ENCODE measurements around the gene COPG2. TPM values are rescaled to one million over a fixed set of nuclear protein-coding genes. Genes with fewer than 3 reads are reported as not detected.
A peak's percentile ranks its signal among the peaks of the same experiment; 100 is the strongest.
"Not testable (repeated sequence)": the region's sequence is repeated elsewhere in the genome, so short reads cannot be mapped to it uniquely, and the experiment has no call there.

COPG2 gene
- total RNA-seq, 1 donor from 2014 or later = 16.0 TPM

DNA sequence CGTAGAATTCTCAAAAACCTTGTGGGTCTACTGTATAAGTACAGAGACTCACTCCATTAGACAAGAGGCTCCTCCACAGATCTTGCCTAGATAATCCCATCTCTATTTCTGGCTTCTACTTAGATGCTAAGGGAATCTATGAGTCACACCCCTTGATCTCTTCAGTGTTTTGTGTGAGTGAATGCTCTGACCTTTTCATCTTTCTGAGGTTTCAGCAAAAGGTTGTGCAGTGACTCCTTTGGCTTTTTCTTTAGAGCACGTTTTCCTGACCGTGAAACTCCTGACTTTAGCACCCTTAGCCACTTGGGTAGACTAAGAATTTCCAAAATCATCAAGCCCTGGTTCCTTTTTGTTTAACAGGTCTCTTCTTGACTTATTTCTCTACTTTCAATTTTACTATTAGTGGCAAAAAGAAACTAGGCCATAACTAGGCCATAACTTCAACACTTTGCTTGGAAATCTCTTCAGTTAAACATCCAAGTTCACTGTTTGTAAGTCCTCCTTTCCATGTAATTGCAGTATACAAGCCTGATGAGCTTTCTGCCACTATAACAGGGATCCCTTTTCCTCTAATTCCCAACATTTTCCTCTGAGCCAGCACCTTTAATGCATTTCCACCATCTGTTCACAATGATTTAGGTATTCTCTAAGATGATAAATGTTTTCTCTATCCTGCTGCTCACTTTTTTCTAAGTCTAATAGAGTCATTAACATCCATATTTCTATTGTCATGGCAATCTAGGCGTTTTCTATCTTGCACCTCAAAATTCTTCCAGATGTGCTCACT, 19.4 kb downstream of the COPG2 start:
- peak; percentile 11 for DNase-seq

DNA sequence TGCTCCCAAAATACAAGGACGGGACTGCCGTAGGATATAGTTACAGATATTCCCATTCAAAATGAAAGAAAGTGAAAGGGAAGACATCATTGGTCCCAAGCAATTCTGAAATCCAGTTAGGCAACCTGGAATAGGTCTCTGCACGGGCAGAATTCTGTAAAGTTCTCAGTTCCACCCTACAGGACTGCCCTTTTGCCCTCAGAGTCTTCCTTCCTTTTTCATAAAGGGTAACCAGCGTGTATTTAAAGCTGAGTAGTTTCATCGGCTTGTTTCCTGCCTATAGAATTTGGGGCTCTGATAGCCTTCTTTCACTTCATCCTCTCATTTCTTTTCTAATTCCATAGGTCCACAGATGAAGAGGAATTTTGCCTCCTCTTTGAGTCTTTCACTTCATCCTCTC, 20.0 kb downstream of the COPG2 start:
- no peak for DNase-seq

DNA sequence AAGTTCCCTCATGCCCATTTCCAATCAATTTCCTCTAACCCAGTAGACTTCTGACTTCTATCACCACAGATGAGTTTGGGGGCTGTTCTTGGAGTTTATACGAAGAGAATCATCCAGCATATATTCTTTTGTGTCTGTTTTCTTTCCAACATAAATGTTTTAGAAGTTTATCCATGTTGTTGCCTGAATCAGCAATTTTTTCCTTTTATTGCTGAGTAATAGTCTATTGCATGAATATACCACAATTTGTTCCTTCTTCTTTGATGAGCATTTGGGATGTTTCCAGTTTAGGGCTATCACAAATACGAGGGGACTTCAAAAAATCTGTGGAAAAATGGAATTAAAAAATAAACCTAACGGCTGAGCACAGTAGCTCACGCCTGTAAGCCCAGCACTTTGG, 26.2 kb downstream of the COPG2 start:
- DNase-seq = no peak

DNA sequence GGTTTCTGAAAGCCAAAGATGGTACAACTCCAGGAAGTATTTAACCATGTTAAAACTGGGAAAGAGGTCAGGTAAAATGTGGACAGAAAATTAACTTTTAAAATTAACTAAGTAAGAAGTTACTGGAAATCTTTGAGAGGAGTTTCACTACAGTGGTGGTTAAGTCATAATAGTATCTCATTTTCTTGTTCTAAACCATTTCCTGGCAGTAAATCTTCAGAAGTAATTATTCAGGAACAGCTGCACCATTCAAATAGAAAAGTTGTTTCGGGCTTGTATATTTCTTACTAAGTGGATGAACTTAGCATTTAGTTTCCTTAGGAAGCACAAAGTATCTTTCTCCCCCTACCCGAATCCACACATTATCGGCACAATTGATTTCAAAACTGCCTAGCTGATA, 27.1 kb downstream of the COPG2 start:
- DNase-seq = no peak

DNA sequence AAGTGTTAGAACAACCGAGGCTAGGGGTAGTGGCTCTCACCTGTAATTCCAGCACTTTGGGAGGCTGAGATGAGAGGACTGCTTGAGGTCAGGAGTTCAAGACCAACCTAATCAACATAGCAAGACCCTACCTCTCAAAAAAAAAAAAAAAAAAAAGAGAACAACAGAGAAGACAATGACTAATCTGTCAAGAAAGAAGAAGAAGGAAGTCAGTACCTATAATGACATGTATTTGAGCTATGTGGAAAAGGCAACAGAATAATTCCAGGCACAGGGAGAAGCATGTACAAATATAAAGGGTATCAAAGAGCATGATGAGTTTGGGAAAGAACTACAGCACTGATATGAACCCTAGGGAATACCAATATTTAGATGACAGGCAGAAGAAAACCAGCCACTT, 27.5 kb downstream of the COPG2 start:
- no peak for DNase-seq

DNA sequence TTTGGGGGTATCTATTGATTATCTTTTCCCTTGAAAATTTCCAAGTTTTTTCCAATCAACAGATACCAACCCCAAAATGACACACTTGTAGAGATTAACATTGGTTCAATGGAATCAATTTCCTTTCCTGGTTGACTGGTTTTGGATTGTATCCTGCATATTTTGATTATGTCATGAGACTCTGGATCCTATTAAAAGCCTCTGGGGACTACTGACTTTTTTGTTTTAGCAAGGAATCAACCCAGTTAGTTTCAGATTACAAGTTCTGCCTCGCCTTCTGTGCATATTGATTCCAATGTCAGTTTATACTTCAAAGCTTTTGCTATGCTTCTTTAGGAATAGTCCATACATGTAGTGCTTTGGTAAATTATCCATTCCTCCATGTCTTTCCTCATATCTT, 29.2 kb downstream of the COPG2 start:
- no peak for DNase-seq

DNA sequence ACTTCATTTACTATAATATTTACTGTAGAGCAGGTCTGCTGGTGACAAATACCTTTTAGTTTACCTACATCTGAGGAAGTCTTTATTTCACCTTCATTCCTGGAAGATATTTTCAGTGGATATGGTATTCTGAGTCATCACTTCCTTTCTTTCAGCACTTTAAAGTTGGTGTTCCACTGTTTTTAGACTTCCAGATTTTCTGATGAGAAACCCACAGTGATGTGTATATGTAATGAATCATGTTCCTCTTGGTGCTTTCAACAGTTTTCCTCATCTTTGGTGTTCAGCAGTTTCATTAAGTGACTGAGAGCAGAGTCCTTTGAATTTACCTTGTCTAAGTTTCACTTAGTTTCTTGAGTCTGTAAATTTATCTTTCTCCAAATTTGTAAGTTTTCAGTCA, 36.4 kb downstream of the COPG2 start:
- DNase-seq = peak; percentile 56

DNA sequence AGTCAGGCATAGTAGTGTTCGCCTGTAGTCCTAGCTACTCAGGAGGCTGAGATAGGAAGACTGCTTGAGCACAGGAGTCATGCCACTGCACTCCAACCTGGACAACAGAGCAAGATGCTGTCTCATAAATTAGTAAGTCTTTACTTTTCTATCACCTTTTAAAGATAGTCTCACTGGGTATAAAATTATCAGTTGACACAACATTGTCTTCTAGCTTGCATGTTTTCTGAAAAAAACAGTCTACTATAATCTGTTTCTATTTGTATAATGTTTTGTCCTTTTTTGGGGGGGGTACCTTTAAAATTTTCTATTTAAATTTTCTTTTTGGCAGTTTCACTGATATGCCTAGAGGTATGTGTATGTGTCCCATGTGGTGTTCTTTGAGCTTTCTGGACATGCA, 39.6 kb downstream of the COPG2 start:
- DNase-seq = no peak

DNA sequence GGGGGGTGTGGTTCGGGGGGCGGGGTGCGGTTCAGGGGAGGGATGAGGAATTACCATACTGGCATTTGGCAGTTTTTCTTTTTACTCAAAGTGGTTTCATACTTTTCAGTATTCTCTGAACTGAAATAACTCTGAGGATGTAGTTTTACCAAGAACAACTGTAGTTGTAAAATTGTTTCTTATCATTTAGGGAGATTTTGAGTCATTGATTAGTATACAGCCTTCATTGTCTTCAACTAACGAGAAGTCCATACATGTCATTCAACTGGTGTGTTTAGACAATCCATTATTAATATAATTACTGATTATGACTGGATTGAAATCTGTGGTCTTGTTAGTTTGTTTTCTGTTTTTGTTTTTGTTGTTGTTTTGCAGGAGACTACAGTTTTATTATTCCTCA, 40.8 kb downstream of the COPG2 start:
- DNase-seq = no peak

DNA sequence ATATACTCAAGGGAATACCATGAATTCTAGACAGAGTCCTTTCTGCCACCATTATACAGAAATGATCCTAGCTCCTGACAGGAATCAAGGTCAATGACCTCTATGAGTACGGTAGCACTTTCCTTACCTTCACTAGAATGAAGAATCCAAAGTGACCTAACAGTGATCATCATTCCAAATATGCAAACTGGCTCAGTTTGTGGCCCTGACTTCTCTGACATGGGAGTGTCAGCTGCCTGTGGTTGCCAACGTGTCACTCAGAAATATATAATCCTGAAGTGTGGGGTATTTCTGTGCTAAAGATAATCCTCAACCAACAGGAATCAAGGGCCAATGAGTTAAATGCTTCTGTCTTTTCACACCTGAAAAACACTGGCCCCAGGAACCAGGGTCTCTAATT, 45.7 kb downstream of the COPG2 start:
- DNase-seq = no peak

DNA sequence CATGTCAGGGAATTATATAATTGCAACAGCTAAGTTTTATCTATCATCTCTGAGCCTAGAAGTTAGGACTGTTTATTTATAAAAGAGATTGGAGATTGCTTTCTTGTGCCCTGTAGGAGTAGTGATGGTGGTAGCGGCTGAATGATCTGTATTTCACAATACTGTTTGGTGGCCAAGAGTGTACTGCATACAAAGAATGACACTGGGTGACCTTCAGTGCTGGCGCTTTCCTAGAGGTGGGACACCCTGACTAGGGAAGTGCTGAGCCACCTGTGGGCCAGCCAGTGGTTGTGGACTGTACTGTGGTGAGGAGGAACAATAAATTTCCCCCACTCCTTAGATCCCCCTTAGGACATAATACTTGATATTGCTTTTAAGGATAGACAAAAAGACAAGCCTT, 53.0 kb downstream of the COPG2 start:
- DNase-seq = no peak

DNA sequence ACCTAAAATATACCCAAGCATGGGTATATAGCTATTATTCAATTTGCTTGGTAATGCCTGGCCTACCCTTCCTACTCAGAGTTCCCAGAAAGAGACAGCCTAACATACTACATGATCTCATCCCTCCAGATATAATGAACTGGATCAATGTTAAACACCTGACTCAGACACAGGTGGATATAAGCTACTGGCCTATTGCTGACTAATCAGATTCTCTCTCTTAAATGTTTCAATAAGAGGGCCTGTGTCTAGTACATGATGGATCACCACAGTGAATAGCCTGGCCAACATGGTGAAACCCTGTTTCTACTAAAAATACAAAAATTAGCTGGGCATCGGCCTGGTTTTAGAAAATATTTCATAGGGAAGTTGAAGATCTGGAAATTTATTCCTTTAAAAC, 54.1 kb downstream of the COPG2 start:
- DNase-seq = no peak

DNA sequence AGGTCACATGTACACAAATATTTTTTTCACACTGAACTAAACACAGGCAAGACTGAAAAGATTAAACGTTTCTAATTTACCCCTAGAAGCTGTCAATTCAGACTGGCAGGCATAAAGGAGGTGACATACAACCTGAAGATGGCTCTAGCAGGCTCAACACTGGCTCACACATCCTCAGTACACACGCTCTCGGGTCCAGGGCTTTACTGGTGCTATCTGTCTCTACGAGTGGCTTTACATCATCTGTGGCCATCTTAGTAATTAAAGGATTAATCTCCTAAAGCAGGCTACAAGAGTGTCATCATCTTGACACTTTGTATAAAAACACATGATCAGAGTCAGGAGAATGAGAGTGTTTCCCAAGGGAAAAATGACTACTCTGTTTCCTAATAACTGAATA, 57.3 kb downstream of the COPG2 start:
- no peak for DNase-seq

DNA sequence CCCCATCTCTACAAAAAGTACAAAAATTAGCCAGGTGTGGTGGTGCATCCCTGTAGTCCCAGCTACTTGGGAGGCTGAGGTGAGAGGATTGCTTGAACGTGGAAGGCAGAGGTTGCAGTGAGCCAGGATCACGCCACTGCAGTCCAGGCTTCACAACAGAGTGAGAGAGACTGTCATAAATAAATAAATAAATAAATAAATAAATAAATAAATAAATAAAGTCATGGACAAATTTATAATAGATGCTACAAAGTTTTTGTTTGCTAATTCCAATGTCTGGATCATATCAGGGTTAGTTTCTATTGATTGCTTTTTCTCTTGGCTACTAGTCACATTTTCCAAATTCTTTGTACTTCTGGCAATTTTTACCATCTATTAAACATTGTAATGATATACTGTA, 61.5 kb downstream of the COPG2 start:
- not testable (repeated sequence) for DNase-seq

DNA sequence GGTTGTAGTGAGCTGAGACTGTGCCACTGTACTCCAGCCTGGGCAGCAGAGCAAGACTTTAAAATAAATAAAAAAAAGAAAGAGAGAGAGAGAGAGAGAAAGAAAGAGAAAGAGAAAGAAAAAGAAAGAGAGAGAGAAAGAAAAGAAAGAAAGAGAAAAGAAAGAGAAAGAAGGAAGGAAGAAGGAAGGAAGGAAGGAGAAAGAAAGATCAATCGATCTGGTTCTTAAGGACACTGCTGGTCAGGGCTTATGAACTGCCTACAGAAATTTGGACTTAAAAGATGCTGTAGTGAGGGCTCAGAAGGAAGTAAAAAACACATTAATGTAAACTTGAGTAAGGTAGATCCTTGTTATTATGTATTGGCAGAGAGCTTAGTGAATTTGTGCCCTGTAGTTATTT, 62.4 kb downstream of the COPG2 start:
- no peak for DNase-seq

DNA sequence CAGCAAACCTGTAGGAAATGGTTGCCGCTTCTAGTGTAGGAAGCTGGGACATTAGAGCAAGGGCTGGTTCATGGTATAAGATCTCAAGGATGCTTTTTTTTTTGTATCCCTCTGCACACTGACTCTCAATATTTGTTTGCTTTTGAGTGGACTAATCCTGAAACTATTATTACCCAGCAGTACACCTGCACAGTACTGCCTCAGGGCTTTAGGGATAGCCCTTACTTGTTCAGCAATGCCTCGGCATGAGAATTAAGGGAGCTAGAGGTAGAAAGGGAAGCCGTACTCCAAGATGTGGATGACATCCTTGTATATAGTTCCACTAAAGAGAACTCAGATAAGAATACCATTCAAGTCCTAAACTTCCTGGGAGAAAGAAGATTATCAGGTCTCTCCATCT, 70.5 kb downstream of the COPG2 start:
- DNase-seq = no peak

DNA sequence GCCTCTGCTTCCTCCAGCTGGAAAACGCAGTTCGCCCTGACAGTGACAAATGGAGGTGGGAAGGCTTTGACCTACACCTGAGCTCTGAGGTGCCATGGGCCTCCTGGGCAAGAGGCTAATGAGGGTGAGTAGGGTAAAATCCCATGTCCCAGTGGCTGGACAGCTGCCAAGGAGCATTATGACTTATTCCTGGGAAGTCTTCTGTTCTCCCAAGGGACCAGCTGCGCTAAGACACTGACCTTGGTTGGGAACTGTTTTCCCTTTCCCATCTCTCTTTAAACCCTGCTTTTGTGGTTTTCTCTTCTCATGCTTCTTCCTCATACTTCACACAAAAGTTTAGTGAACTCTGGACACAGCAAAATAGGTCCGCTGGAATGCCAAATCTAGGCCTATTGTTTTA, 72.6 kb downstream of the COPG2 start:
- no peak for DNase-seq

DNA sequence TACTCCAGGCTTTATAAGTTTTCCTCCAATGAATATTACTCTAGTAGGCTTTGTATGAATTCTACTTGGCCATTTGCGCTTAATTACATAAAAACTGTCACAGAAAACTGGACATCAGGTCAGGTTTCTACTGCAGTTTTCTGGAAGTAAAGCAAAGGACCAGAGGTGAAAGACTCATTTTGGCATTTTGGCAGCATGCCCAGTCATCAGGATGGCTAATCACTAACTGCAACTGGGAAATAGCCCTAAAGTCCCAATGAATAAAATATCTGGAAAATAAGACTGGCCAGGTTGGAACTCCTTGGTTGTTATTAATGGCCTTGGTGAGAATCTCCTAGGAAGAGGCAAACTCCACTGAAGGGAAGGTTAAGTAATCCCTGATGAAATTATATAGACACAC, 75.5 kb downstream of the COPG2 start:
- DNase-seq = no peak

DNA sequence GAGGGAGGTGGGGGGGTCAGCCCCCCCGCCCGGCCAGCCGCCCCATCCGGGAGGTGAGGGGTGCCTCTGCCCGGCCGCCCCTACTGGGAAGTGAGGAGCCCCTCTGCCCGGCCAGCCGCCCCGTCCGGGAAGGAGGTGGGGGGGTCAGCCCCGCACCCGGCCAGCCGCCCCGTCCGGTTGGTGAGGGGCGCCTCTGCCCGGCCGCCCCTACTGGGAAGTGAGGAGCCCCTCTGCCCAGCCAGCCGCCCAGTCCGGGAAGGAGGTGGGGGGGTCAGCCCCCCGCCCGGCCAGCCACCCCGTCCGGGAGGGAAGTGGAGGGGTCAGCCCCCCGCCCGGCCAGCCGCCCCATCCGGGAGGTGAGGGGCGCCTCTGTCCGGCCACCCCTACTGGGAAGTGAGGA, 77.1 kb downstream of the COPG2 start:
- not testable (repeated sequence) for DNase-seq

DNA sequence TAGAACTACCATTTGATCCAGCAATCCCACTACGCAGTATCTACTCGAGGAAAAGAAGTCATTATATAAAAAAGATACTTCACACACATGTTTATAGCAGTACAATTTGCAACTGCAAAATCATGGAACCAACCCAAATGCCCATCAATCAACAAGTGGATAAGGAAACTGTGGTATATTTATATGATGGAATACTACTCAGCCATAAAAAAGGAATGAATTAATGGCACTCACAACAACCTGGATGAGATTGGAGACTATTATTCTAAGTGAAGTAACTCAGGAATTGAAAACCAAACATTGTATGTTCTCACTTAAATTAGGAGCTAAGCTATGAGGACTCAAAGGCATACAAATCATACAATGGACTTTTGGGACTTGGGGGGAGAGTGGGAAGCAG, 82.6 kb downstream of the COPG2 start:
- DNase-seq = not testable (repeated sequence)

DNA sequence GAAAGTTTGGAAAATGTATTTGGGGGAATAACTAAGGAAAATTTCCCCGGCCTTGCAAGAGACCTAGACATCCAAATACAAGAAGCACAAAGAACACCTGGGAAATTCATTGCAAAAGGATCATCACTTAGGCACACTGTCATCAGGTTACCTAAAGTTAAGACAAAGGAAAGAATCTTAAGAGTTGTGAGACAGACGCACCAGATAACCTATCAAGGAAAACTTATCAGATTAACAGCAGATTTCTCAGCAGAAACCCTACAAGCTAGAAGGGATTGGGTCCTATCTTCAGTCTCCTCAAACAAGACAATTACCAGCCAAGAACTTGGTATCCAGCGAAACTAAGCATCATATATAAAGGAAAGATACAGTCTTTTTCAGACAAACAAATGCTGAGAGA, 93.4 kb downstream of the COPG2 start:
- not testable (repeated sequence) for DNase-seq

DNA sequence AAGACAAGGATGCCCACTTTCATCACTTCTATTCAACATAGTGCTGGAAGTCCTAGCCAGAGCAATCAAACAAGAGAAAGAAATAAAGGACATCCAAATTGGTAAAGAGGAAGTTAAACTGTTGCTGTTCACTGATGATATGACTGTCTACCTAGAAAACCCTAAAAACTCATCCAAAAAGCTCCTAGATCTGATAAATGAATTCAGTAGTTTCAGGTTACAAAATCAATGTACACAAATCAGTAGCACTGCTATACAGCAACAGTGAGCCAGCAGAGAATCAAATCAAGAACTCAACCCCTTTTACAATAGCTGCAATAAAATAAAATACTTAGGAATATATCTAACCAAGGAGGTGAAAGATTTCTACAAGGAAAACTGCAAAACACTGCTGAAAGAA, 98.4 kb downstream of the COPG2 start:
- DNase-seq = not testable (repeated sequence)

DNA sequence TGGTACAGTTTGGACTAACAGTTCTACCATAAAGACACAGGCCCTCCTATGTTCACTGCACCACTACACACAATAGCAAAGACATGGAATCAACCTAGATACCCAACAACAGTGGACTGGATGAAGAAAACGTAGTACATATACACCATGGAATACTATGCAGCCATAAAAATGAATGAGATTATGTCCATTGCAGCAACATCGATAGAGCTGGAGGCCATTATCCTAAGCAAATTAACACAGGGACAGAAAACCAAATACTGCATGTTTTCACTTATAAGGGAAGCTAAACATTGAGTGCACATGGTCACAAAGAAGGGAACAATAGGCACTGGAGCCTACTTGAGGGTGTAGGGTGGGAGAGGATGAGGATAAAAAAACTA, 101.7 kb downstream of the COPG2 start:
- DNase-seq = no peak

DNA sequence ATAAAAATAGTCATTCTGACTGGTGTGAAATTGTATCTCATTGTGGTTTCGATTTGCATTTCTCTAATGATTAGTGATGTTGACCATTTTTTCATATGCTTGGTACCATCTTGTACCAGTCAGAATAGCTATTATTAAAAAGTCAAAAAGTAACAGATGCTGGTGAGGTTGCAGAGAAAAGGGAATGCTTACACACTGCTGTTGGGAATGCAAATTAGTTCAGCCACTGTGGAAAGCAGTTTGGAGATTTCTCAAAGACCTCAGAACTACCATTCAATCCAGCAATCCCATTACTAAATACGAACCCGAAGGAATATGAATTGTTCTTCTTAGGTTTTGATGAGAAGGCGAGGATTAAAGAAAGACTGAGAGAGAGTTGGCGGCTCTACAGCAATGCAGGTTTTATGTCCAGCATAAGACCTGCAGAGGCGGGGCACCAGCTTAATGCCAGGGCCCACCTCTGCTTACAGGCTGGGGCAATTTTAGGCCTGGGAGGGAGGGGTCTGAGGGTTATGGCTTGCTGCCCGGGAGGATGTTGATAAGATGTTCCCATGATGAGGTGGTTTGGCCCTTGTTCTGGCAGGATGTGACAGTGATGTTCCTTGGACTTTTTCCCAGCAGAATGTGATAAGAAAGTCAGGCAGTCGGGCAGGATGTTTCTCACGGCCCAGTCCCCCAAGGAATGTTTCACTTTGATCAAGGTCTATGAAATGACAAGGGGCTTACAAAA, 102.2 kb downstream of the COPG2 start:
- peak; percentile 95 for DNase-seq

DNA sequence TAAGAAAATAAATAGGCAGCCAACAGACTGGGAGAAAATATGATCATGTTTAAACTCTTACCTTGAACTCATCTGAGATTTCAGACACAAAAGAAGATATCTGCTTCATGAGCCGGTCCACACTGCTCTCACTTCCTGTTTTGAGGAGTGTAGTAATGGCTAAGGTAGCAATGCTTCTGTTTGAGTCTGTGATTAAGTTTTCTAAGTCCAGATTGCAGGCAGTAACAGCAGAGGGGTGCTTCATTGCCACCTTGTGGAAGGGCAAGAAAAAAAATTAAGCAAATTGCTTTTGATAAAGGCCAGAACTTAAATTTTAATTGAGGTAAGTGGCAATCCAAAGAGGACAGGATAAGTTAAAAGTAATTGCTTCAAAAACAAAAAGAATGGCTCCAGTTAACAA, 107.6 kb downstream of the COPG2 start:
- peak; percentile 49 for DNase-seq

Measured in dermis blood vessel endothelial cell (primary cell).